WTC11 (cell line): Measurements from ENCODE around the gene SPO11. TPM values are rescaled to one million over a fixed set of nuclear protein-coding genes. Genes with fewer than 3 reads are reported as not detected.

Source experiments
- ATAC-seq: fragments of 200-7000 bp; cut with Tn5 transposase; 2 replicates; pipeline ENCODE4 v1.10.0; 2021; ENCODE audit warnings: mild to moderate bottlenecking, moderate library complexity
- Bru-seq: library from RNA; stranded (reverse); fragments of 400-500 nt; gene quantifications from one replicate; lab custom pipeline; 2021; lab: Mats Ljungman, UMichigan
- CTCF ChIA-PET: fragments of 300-600 bp; sonication (Branson Sonifier 250); formaldehyde crosslinking; loops from one replicate; lab custom pipeline; 2021; ENCODE audit warnings: antibody characterized with exemption; lab: Charles Lee
- POLR2A ChIA-PET: fragments of 350-600 bp; sonication (Branson Sonifier 250); formaldehyde crosslinking; loops from one replicate; lab custom pipeline; 2021; ENCODE audit warnings: antibody characterized with exemption; lab: Charles Lee
- DNase-seq: peaks from one replicate; pipeline ENCODE4 v3.0.0; 2021; ENCODE audit warnings: low spot score
- H3K27ac Mint-ChIP-seq: 2 replicates; pipeline ENCODE4 v1.8.0; 2021; ENCODE audit warnings: mixed read lengths
- H3K27me3 Mint-ChIP-seq: 2 replicates; pipeline ENCODE4 v1.8.0; 2021; ENCODE audit warnings: low read depth, mild to moderate bottlenecking, moderate library complexity, mixed read lengths
- H3K36me3 Mint-ChIP-seq: 2 replicates; pipeline ENCODE4 v1.8.0; 2021; ENCODE audit warnings: mixed read lengths
- H3K4me1 Mint-ChIP-seq: 2 replicates; pipeline ENCODE4 v1.8.0; 2022; ENCODE audit warnings: mixed read lengths
- H3K4me3 Mint-ChIP-seq: 2 replicates; pipeline ENCODE4 v1.8.0; 2021; ENCODE audit warnings: mild to moderate bottlenecking, moderate library complexity, mixed read lengths
- H3K9me3 Mint-ChIP-seq: 2 replicates; pipeline ENCODE4 v1.8.0; 2021; ENCODE audit warnings: mixed read lengths
- CREM ChIP-seq: sonication (generic); formaldehyde crosslinking; IDR thresholded peaks from 2 replicates; pipeline ENCODE4 v1.8.1; 2022; ENCODE audit warnings: mild to moderate bottlenecking, missing genetic modification reagents, moderate library complexity
- EMX1 ChIP-seq: fragments of 250-450 bp; sonication (Bioruptor Pico); IDR thresholded peaks from 2 replicates; pipeline ENCODE4 v1.8.0; 2021; ENCODE audit warnings: mild to moderate bottlenecking
- ESRRA ChIP-seq: sonication (generic); formaldehyde crosslinking; IDR thresholded peaks from 2 replicates; pipeline ENCODE4 v1.8.1; 2022; ENCODE audit warnings: mild to moderate bottlenecking, missing genetic modification reagents, borderline replicate concordance
- FOXP1 ChIP-seq: sonication (generic); formaldehyde crosslinking; IDR thresholded peaks from 2 replicates; pipeline ENCODE4 v1.8.0; 2022; ENCODE audit warnings: missing genetic modification reagents, mild to moderate bottlenecking, moderate library complexity, borderline replicate concordance
- JAZF1 ChIP-seq: fragments of 250-450 bp; sonication (Bioruptor Pico); IDR thresholded peaks from 2 replicates; pipeline ENCODE4 v1.9.0; 2021; ENCODE audit warnings: moderate library complexity, mild to moderate bottlenecking, inconsistent platforms
- MYBL2 ChIP-seq: sonication (generic); formaldehyde crosslinking; IDR thresholded peaks from 2 replicates; pipeline ENCODE4 v1.8.1; 2023; ENCODE audit warnings: mild to moderate bottlenecking, moderate library complexity, missing genetic modification reagents
- NFATC4 ChIP-seq: fragments of 250-450 bp; sonication (Bioruptor Pico); IDR thresholded peaks from 2 replicates; pipeline ENCODE4 v1.9.0; 2021; ENCODE audit warnings: mild to moderate bottlenecking
- NR3C1 ChIP-seq: sonication (generic); formaldehyde crosslinking; conservative IDR thresholded peaks from 2 replicates; pipeline ENCODE4 v1.8.1; 2023; ENCODE audit warnings: low read depth, mild to moderate bottlenecking, missing genetic modification reagents
- OVOL2 ChIP-seq: fragments of 250-450 bp; sonication (Bioruptor Pico); IDR thresholded peaks from 2 replicates; pipeline ENCODE4 v1.9.0; 2021; ENCODE audit warnings: mild to moderate bottlenecking, borderline replicate concordance
- RELA ChIP-seq: sonication (generic); formaldehyde crosslinking; IDR thresholded peaks from 2 replicates; pipeline ENCODE4 v1.8.1; 2022; ENCODE audit warnings: missing genetic modification reagents, mild to moderate bottlenecking, borderline replicate concordance
- SOX15 ChIP-seq: fragments of 250-450 bp; sonication (Bioruptor Pico); IDR thresholded peaks from 2 replicates; pipeline ENCODE4 v1.9.0; 2021; ENCODE audit warnings: mild to moderate bottlenecking
- TP53 ChIP-seq: sonication (generic); formaldehyde crosslinking; IDR thresholded peaks from 2 replicates; pipeline ENCODE4 v1.8.1; 2023; ENCODE audit warnings: mild to moderate bottlenecking, missing genetic modification reagents
- ZBTB21 ChIP-seq: sonication (generic); formaldehyde crosslinking; IDR thresholded peaks from 2 replicates; pipeline ENCODE4 v1.8.1; 2023; ENCODE audit warnings: mild to moderate bottlenecking, missing genetic modification reagents, borderline replicate concordance
- long read RNA-seq, 3 experiments: library from RNA in 1 of 3; library from capped mRNA in 1 of 3; library from polyadenylated mRNA in 1 of 3; unstranded in 2 of 3; stranded (forward) in 1 of 3; transcript quantifications; one replicate each; pipeline ENCODE4 v2.0.0, GENCODE V29; 2021
- total RNA-seq: library from RNA; stranded (reverse); gene quantifications from 3 replicates; pipeline ENCODE4 v1.2.3, GENCODE V29; 2021
- TF ChIP-seq, protein P1 (sequence below): sonication (generic); formaldehyde crosslinking; IDR thresholded peaks from 2 replicates; pipeline ENCODE4 v1.8.0; 2022; ENCODE audit warnings: mild to moderate bottlenecking, missing genetic modification reagents
- TF ChIP-seq, protein P2 (sequence below): fragments of 200-600 bp; IDR thresholded peaks from 2 replicates; pipeline ENCODE4 v1.8.0; 2022; ENCODE audit warnings: antibody characterized with exemption
- TF ChIP-seq, protein P3 (sequence below): sonication (generic); formaldehyde crosslinking; IDR thresholded peaks from 2 replicates; pipeline ENCODE4 v1.8.0; 2022; ENCODE audit warnings: mild to moderate bottlenecking, missing genetic modification reagents
- TF ChIP-seq, protein P4 (sequence below): fragments of 250-450 bp; sonication (Bioruptor Pico); IDR thresholded peaks from 2 replicates; pipeline ENCODE4 v1.9.0; 2021; ENCODE audit warnings: mild to moderate bottlenecking
- TF ChIP-seq, protein P5 (sequence below): fragments of 250-450 bp; sonication (Bioruptor Pico); conservative IDR thresholded peaks from 2 replicates; pipeline ENCODE4 v1.9.0; 2021; ENCODE audit warnings: mild to moderate bottlenecking
- TF ChIP-seq, protein P6 (sequence below): sonication (generic); formaldehyde crosslinking; IDR thresholded peaks from 2 replicates; pipeline ENCODE4 v1.8.1; 2022; ENCODE audit warnings: low read depth, missing genetic modification reagents, borderline replicate concordance
- TF ChIP-seq, protein P7 (sequence below): fragments of 250-450 bp; sonication (Bioruptor Pico); IDR thresholded peaks from 2 replicates; pipeline ENCODE4 v1.9.0; 2021; ENCODE audit warnings: mild to moderate bottlenecking, borderline replicate concordance

SPO11 gene, protein sequence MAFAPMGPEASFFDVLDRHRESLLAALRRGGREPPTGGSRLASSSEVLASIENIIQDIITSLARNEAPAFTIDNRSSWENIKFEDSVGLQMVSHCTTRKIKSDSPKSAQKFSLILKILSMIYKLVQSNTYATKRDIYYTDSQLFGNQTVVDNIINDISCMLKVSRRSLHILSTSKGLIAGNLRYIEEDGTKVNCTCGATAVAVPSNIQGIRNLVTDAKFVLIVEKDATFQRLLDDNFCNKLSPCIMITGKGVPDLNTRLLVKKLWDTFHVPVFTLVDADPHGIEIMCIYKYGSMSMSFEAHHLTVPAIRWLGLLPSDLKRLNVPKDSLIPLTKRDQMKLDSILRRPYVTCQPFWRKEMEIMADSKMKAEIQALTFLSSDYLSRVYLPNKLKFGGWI
- total RNA-seq (not detected in 3 replicates), Bru-seq, nascent RNA (not detected)
- long read RNA-seq, experiment 1, result 0 reads
- long read RNA-seq, experiment 2, result 0 reads
- long read RNA-seq, experiment 3, result 0 reads

DNA sequence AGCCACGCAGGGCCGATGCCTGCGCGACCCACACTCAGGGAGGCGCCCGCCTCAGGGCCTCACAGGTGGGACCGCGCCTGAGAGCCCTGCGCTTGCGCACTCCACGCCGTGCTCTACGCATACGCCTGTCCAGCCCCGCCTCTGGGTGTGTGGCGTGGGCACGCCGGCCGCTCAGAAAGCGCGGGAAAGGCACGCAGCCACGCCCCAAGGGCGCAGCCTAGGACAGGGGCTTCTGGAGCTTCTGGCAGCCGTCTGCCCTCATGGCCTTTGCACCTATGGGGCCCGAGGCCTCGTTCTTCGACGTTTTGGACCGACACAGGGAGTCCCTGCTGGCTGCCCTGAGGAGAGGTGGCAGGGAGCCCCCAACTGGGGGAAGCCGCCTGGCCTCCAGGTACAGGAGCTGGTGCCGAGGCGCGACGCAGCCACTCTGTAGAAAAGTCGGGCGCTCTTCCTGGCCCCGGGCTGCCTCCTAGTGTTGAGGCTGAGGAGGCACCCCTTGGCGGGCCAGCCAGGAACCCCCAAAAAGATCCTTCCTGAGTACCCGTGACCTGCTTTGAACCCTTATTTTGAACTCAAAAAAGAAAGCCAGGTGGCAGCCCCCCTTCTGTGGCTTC is at the start of gene SPO11:
TSS of gene SPO11 (plus strand) at position 196 of the 614 bp plus-strand sequence. CDS start at position 261, 65 bp downstream.
- H3K36me3 Mint-ChIP-seq, result no peaks in the 10 kb centered on the region
- H3K27me3 Mint-ChIP-seq, result no peaks in the 10 kb centered on the region
- POLR2A ChIA-PET, result no interaction called here
- no peak within 1 kb of the TSS for H3K27ac Mint-ChIP-seq
- no peaks in the 10 kb centered on the region for H3K9me3 Mint-ChIP-seq
- TF ChIP-seq, protein P1, sequence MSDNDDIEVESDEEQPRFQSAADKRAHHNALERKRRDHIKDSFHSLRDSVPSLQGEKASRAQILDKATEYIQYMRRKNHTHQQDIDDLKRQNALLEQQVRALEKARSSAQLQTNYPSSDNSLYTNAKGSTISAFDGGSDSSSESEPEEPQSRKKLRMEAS (CRISPR knock-in tag), result peak; percentile 44; the same call in 1 of the 2 replicates
- TF ChIP-seq, protein P2, sequence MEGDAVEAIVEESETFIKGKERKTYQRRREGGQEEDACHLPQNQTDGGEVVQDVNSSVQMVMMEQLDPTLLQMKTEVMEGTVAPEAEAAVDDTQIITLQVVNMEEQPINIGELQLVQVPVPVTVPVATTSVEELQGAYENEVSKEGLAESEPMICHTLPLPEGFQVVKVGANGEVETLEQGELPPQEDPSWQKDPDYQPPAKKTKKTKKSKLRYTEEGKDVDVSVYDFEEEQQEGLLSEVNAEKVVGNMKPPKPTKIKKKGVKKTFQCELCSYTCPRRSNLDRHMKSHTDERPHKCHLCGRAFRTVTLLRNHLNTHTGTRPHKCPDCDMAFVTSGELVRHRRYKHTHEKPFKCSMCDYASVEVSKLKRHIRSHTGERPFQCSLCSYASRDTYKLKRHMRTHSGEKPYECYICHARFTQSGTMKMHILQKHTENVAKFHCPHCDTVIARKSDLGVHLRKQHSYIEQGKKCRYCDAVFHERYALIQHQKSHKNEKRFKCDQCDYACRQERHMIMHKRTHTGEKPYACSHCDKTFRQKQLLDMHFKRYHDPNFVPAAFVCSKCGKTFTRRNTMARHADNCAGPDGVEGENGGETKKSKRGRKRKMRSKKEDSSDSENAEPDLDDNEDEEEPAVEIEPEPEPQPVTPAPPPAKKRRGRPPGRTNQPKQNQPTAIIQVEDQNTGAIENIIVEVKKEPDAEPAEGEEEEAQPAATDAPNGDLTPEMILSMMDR, result peak; percentile 58
- TF ChIP-seq ZBTB21 (CRISPR knock-in tag), result no peak
- 0 out of 2 replicates have a peak, but pooled peaks have one; percentile 18 for TF ChIP-seq FOXP1
- TF ChIP-seq, all 79 proteins: peak for 3
- H3K4me1 Mint-ChIP-seq, result peaks cover 10% of the 10 kb centered on the region
- DNase-seq, result peak; percentile 76
- H3K4me3 Mint-ChIP-seq, result no peak within 1 kb of the TSS
- ATAC-seq, result peak; percentile 88
- CTCF ChIA-PET, result interaction anchor here (0.5 to 10.6 kb wide), 46 partner anchors 10 to 779 kb away, joined by 3 to 239 read pairs (median 4); partner anchors contain the start of gene RAE1

DNA sequence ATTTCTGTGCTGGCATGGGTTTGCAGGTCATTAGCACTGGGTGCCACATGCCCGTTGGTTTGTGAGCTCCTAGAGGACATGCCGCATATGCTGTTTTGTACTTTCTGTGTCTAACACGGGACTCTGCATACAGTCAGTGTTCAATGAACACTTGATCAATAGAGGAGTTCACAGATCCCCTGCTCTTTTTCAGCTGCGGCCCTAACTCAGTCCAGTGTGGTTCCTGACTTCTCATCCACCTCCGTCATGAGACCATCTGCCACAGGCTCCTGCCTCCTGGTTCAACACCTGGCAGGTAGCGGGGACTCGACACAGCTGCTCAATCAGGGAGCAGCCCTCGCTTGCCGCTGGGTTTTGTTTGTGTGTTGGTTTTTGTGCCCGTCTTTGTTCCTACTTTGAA is 49.4 kb upstream of the SPO11 start:
- DNase-seq (no peak), ATAC-seq (no peak)
- peaks cover 24% of the 10 kb centered on the region for H3K4me1 Mint-ChIP-seq
- no peaks in the 10 kb centered on the region for H3K9me3 Mint-ChIP-seq
- no peak overlapping the region for H3K4me3 Mint-ChIP-seq
- no peaks in the 10 kb centered on the region; the same call in 1 of the 2 replicates for H3K27me3 Mint-ChIP-seq
- POLR2A ChIA-PET, result no interaction called here
- H3K27ac Mint-ChIP-seq, result no peak overlapping the region
- TF ChIP-seq CREM (CRISPR knock-in tag) (no peak), FOXP1 (no peak), OVOL2 (CRISPR knock-in tag) (no peak), NR3C1 (CRISPR knock-in tag) (no peak), RELA (CRISPR knock-in tag) (no peak), JAZF1 (CRISPR knock-in tag) (no peak), MYBL2 (CRISPR knock-in tag) (no peak), NFATC4 (CRISPR knock-in tag) (no peak), ESRRA (CRISPR knock-in tag) (no peak), EMX1 (CRISPR knock-in tag) (no peak), TP53 (CRISPR knock-in tag) (no peak), SOX15 (CRISPR knock-in tag) (no peak)
- TF ChIP-seq, protein P3, sequence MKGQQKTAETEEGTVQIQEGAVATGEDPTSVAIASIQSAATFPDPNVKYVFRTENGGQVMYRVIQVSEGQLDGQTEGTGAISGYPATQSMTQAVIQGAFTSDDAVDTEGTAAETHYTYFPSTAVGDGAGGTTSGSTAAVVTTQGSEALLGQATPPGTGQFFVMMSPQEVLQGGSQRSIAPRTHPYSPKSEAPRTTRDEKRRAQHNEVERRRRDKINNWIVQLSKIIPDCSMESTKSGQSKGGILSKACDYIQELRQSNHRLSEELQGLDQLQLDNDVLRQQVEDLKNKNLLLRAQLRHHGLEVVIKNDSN (CRISPR knock-in tag), result no peak
- TF ChIP-seq, protein P4, sequence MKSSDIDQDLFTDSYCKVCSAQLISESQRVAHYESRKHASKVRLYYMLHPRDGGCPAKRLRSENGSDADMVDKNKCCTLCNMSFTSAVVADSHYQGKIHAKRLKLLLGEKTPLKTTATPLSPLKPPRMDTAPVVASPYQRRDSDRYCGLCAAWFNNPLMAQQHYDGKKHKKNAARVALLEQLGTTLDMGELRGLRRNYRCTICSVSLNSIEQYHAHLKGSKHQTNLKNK (CRISPR knock-in tag), result no peak
- TF ChIP-seq, protein P5, sequence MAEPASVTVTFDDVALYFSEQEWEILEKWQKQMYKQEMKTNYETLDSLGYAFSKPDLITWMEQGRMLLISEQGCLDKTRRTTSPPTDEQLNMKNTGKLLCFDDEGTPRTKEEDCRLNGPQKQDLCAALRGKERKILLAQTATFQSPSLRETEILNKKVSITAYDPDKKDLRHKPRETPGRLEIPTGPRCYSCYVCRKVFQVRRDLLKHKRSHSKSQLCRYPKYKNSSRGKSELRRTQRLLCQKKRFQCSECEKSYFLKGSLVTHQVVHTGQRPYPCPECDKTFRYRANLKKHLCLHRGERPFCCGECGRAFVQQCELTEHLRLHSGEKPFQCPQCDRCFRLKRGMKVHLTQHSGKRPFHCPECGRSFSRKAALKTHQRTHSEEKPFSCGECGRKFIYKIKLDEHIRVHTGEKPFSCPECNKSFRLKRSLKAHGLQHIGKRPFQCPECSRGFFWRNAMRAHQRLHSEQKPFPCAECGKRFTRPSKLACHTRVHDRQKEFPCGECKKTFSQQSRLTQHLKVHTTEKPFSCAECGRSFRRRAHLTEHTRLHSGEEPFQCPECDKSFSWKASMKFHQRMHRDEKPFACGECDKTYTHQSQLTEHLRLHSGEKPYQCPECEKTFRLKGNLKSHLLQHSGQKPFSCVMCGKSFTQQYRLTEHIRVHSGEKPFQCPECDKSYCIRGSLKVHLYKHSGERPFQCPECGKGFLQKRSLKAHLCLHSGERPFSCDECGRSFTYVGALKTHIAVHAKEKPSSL, result no peak
- TF ChIP-seq, protein P6, sequence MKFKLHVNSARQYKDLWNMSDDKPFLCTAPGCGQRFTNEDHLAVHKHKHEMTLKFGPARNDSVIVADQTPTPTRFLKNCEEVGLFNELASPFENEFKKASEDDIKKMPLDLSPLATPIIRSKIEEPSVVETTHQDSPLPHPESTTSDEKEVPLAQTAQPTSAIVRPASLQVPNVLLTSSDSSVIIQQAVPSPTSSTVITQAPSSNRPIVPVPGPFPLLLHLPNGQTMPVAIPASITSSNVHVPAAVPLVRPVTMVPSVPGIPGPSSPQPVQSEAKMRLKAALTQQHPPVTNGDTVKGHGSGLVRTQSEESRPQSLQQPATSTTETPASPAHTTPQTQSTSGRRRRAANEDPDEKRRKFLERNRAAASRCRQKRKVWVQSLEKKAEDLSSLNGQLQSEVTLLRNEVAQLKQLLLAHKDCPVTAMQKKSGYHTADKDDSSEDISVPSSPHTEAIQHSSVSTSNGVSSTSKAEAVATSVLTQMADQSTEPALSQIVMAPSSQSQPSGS (CRISPR knock-in tag), result no peak
- TF ChIP-seq, protein P7, sequence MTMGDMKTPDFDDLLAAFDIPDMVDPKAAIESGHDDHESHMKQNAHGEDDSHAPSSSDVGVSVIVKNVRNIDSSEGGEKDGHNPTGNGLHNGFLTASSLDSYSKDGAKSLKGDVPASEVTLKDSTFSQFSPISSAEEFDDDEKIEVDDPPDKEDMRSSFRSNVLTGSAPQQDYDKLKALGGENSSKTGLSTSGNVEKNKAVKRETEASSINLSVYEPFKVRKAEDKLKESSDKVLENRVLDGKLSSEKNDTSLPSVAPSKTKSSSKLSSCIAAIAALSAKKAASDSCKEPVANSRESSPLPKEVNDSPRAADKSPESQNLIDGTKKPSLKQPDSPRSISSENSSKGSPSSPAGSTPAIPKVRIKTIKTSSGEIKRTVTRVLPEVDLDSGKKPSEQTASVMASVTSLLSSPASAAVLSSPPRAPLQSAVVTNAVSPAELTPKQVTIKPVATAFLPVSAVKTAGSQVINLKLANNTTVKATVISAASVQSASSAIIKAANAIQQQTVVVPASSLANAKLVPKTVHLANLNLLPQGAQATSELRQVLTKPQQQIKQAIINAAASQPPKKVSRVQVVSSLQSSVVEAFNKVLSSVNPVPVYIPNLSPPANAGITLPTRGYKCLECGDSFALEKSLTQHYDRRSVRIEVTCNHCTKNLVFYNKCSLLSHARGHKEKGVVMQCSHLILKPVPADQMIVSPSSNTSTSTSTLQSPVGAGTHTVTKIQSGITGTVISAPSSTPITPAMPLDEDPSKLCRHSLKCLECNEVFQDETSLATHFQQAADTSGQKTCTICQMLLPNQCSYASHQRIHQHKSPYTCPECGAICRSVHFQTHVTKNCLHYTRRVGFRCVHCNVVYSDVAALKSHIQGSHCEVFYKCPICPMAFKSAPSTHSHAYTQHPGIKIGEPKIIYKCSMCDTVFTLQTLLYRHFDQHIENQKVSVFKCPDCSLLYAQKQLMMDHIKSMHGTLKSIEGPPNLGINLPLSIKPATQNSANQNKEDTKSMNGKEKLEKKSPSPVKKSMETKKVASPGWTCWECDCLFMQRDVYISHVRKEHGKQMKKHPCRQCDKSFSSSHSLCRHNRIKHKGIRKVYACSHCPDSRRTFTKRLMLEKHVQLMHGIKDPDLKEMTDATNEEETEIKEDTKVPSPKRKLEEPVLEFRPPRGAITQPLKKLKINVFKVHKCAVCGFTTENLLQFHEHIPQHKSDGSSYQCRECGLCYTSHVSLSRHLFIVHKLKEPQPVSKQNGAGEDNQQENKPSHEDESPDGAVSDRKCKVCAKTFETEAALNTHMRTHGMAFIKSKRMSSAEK (CRISPR knock-in tag), result no peak
- no peaks in the 10 kb centered on the region for H3K36me3 Mint-ChIP-seq
- CTCF ChIA-PET, result no interaction called here
